Activated naive CD4-positive, alpha-beta T cell treated with anti-CD3 and anti-CD28 coated beads, Interleukin-2, amount 50 U/mL, for 72 hours (primary cell): ENCODE measurements around the gene UBE2Z. TPM values are rescaled to one million over a fixed set of nuclear protein-coding genes. Genes with fewer than 3 reads are reported as not detected.
"Not testable (repeated sequence)": the region's sequence is repeated elsewhere in the genome, so short reads cannot be mapped to it uniquely, and the experiment has no call there.

Experiments
- ATAC-seq, 2 donors: fragments of 150-1000 bp; cut with Tn5 transposase; 2 replicates each; pipeline ENCODE4 v1.10.0; 2021; ENCODE audit warnings: mild to moderate bottlenecking in 2 of 2, moderate library complexity in 2 of 2
- DNase-seq, 2 donors: peaks; one replicate each; pipeline ENCODE4 v3.0.0; 2021 to 2022; ENCODE audit warnings: low spot score in 2 of 2
- H3K27ac Mint-ChIP-seq, 2 donors: one replicate each; pipeline ENCODE4 v1.8.0; 2022; ENCODE audit warnings: mild to moderate bottlenecking in 2 of 2, mixed read lengths in 2 of 2
- H3K36me3 Mint-ChIP-seq, 2 donors: one replicate each; pipeline ENCODE4 v1.8.0; 2022; ENCODE audit warnings: mixed read lengths in 2 of 2
- H3K9me3 Mint-ChIP-seq, 2 donors: one replicate each; pipeline ENCODE4 v1.8.0; 2022; ENCODE audit warnings: mixed read lengths in 2 of 2
- total RNA-seq, 2 donors: library from RNA; stranded (reverse); gene quantifications; one replicate each; pipeline ENCODE4 v1.2.3, GENCODE V29; 2022

UBE2Z gene
- total RNA-seq, 2 donors from 2014 or later: 81.0 to 103 TPM

DNA sequence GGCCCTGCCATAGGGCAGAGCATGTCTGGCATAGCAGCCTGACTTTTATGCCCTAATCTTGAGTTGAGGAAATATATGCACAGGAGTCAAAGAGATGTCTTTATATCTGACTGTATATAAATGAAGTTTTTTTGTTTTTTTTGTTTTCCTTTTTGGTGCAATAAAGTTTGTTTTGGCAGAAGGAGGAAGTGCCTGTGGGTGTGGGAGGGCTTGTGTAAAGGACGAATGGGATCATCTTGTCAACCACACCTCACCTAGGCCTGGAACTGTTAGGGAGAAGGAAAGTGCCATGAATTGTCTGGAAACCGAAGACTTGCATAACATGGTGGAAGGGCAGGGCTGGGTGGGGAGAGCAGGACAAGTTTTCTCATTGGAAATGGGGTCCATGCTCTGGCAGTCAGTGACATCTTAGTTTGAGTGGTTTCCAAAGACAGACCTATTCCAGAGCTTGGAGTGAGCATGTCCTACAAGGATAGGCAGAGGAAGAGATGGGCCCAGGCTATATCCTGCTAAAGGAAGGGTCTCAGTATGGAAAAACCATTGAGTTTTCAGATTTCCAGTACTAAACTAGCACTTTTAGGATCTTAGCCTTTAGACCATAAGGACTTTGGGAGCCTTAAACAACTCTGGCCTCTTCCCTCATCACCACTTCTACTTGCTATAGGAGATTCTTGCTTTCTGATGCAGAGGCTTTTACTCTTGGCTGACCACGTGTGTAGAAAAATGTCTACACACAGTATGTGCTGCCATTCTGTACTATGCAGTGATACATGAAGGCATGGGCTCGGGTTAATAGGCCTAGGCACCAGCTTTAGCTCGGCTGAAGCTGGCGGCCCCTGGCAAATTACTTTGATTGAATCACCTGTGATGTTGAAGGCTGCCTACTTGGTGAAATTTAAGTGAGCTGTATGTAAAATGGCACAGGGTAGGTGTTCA lies 20.9 kb downstream of the UBE2Z start:
- DNase-seq (no peak), ATAC-seq (no peak)
- Mint-ChIP-seq H3K9me3 (no peaks in the 10 kb centered on the region), H3K27ac (peak overlapping the region; percentile 29 to 69), H3K36me3 (peaks cover 0 to 15% of the 10 kb centered on the region in 2 donors)

DNA sequence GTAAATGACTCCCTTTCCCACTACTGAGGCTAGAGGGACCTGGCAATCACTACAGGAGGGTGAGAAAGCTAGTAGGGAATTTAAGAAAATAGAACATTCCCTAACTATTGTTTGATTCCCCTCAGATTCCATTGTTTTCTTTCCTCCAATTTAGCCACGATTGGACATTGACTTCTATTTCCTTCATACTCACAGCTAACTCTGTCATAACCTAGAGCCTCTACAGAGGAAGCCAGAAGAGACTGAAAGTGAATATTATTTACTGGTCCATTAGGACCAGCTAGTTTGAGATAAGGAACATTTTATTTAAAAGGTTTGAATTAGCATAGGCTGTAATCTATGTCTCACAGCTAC lies 21.6 kb downstream of the UBE2Z start:
- DNase-seq: no peak
- no peak for ATAC-seq
- H3K36me3 Mint-ChIP-seq: peaks cover 0 to 15% of the 10 kb centered on the region in 2 donors
- H3K9me3 Mint-ChIP-seq: no peaks in the 10 kb centered on the region
- no peak overlapping the region for H3K27ac Mint-ChIP-seq

DNA sequence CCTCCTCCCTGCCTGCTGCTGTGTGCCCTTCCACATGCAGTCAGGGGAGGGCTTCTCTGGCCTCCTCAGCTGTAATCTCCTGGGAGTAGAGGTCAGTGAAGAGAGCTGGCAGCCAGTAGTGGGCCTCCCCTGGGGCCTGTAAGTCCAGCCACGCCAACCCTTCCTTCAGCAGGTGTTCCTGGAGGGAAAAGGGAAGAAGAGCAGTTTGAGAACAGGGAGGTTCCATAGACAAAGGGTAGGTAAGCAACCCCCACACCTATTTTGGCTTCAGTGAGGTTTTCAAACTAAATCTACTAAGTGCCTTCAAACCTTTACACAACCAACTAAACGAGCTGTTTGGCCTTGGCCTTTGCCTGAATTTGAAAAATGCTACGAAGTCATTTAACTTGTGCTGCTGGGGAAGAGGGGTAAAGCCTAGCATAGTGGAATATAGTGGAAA lies 22.2 kb downstream of the UBE2Z start:
- Mint-ChIP-seq H3K36me3 (peaks cover 0 to 15% of the 10 kb centered on the region in 2 donors), H3K9me3 (no peaks in the 10 kb centered on the region), H3K27ac (peak overlapping the region in 1 of 2 donors; percentile 55)
- ATAC-seq: no peak
- no peak for DNase-seq

DNA sequence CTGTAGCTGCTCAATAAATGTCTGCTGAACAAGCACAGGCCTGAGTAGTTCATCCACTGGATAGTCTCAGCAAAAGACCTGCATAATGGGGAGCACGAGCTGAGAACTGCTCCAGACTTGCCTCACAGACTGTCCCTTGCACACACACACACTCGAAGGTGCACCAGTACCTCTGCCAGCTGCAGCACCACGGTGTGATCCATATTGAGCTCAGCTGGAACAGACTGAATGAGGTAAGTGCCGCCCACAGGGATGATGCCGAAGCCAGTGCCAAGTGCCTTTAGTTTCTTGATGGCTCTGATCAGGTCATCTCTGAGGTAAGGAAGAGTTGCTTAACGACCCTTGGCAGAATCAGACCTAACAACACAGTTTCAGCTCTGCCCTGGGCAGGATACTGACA lies 24.8 kb downstream of the UBE2Z start:
- H3K9me3 Mint-ChIP-seq: no peaks in the 10 kb centered on the region
- DNase-seq (no peak), ATAC-seq (peak in 1 of 2 donors; percentile 26)
- H3K27ac Mint-ChIP-seq: peak overlapping the region in 1 of 2 donors; percentile 57
- H3K36me3 Mint-ChIP-seq: peaks cover 8 to 26% of the 10 kb centered on the region in 2 donors

DNA sequence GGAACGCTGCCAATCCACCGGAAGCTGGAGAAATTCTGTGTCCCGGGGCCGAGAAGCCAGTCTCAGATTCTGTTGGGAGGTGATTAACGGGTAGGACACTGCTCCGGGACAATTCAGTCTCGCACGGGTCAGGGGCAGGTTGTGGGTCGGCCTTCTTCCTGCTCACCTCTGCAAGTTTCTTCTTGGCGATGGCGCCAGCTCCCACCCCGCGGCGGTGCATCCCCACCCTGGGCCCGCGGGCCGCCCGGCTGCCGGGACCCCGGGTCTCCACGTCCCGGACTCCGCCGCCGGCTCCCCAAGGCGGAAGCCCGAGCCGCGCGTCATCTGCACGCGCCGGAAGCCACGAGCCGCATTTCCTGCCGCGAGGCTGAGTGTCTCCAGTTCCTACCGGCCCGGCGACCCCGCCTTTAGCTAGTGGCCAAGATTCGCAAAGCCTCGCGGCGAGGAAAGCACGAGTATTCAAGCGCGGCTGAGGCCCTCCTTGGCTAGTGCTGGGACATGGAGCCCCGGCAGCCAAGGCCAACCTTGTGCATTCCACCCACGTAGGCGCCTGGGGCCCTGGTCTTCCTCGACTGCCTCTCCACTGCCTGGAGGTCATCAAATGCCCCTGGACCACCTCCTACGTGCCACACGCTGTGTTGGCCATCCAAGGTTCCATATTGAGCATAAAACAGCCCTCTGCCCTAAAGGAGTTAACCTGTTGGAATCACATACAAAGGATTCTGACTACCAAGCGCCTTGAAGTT lies 36.5 kb downstream of the UBE2Z start, which contains the start of gene SNF8:
Gene SNF8, minus strand, starts transcription at position 328 of the 746 bp plus-strand sequence. Its CDS starts 108 bp downstream, at position 220.
- peak; percentile 92 to 94 for DNase-seq
- Mint-ChIP-seq H3K9me3 (peaks cover 0 to 4% of the 10 kb centered on the region in 2 donors), H3K36me3 (peaks cover 6 to 14% of the 10 kb centered on the region in 2 donors), H3K27ac (peak within 1 kb of the TSS; percentile 98 to 100)
- peak; percentile 98 to 99 for ATAC-seq

DNA sequence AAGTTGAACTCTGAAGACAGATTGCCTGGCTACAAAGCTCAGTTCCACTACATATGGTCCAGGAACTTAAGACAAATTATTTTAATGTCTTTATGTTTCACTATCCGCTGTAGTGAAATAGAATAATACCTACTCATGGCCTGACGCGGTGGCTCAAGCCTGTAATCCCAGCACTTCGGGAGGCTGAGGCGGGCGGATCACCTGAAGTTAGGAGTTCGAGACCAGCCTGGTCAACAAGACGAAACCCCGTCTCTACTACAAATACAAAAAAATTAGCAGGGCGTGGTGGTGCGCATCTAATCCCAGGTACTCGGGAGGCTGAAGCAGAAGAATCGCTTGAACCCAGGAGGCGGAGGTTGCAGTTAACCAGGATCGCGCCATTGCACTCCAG lies 37.0 kb downstream of the UBE2Z start:
- not testable (repeated sequence) for ATAC-seq, H3K9me3 Mint-ChIP-seq, DNase-seq
- Mint-ChIP-seq H3K36me3 (peaks cover 6 to 14% of the 10 kb centered on the region in 2 donors), H3K27ac (peak overlapping the region; percentile 94 to 98)

DNA sequence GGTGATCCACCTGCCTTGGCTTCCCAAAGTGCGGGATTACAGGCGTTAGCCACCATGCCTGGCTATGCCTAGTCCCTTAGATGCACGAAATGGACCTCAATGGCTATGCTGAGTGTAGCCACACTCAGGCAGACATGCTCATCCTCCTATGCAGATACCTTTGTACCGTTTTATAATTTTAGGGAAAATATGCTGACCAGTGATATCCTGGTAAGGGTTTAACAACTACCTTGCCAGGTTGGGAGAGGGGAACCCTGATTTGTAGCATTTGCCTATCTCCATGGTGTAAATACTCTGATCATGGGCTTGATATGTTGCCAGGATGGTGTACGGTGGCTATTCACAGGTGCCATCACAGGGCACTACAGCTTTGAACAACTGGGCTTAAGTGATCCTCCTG lies 43.4 kb downstream of the UBE2Z start:
- Mint-ChIP-seq H3K36me3 (no peaks in the 10 kb centered on the region), H3K27ac (no peak overlapping the region), H3K9me3 (peaks cover 0 to 4% of the 10 kb centered on the region in 2 donors)
- DNase-seq (no peak), ATAC-seq (no peak)

DNA sequence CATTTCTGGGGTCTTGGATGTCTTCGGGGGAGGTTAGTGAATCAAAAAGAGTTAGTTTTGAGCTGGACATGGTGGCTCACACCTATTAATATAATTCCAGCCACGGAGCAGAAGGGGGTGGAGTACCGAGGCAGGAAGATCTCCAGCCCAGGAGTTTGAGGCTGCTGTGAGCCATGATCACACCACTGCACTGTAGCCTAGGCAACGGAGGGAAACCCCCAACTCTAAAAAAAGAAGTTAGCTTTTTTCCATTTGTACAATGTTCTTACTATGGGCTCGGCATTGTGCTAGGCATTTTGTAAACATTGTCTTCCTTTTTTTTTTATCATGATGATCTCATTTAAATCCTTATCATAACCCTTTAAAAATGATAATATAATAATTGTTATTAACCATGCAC lies 44.7 kb downstream of the UBE2Z start:
- Mint-ChIP-seq H3K36me3 (no peaks in the 10 kb centered on the region), H3K27ac (peak overlapping the region in 1 of 2 donors; percentile 28), H3K9me3 (peaks cover 0 to 2% of the 10 kb centered on the region in 2 donors)
- peak; percentile 44 to 67 for ATAC-seq
- no peak for DNase-seq

DNA sequence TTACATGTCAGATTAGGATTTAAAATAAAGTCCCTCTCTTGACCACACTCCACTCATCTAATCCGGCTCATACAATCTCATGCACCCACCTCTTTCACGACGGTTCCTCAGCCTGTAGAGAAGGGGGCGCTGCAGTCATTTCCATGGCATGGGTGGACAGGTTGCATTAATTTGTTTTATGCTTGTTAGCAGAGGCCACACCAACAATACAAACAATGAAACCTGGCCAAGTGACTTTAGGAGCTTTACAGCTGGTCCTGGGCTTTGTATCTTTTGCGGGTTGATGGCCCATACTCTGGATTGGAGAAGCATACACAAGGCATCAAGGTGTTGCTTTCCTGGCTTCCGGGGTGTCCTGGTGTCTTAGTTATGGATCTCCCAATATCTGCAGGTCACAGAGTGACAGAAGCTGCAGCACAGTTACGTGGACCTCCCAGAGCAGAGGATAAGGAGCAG lies 46.1 kb downstream of the UBE2Z start:
- no peak for DNase-seq
- H3K36me3 Mint-ChIP-seq: no peaks in the 10 kb centered on the region
- H3K9me3 Mint-ChIP-seq: no peaks in the 10 kb centered on the region
- peak in 1 of 2 donors; percentile 32 for ATAC-seq
- no peak overlapping the region for H3K27ac Mint-ChIP-seq

DNA sequence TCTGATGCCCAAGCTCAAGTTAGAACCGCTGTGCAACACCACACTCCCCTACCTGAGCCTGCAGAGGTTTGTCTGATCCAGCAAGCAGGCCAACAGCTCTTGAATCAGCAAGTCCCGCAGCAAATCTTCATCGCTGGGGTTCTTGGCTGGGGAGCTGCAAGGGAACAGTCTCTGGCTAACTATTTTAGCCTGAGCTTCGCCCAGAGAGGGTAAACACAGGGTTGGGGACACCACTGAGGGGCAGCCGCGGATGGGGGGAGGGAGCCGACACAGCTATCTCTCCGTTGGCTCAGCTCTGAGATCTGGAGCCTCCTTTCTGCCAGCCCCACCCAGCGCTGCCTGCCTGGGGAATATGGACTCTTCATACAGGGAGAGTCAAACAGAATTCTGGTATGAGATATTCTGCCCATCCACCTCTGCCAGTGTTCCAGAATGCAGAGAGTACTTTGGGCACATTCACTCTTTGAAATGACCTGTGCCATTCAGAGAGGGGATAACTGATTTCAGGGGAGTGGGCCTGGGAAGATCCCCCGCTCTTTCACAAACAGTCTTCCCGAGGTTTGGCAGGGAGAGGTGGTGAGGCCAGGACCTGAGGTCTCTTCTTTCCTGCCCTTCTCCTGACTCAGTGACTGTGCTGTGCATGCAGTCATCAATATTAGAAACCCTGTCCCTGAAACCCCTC lies 52.8 kb downstream of the UBE2Z start:
- H3K36me3 Mint-ChIP-seq: no peaks in the 10 kb centered on the region
- no peak overlapping the region for H3K27ac Mint-ChIP-seq
- H3K9me3 Mint-ChIP-seq: no peaks in the 10 kb centered on the region

DNA sequence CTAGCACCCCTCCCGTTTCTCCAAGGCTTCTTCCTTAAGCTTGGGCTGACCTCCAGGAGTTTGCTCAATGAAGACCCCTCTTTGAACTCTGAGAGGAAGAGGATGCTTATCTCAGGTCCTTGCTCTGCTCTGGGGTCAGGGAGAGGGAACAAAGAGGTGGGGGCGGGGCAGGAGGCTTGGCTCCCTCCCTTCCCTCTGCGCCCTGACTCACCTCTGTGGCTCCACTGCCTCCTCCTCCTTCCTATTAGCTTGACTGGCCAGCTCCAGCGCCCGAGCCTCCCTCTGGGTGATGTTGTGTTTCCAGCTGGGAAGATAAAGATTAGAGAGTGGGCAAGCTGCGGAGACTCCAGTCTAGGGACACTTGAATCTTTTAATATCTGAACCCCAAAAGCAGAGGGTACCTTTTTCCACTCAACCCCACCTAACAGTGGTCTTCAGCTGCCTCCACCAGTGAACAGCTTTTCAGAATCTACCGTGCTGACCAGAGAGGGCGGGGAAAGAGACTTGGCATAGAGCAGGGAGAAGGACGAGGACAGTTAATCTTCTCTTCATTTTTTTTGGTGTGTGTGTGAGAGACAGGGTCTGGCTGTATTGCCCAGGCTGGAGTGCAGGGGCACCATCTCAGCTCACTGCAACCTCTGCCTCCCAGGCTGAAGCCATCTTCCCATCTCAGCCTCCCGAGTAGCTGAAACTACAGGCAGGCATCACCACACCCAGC lies 53.5 kb downstream of the UBE2Z start:
- DNase-seq: no peak

More for the DNA sequence above, 52.8 kb downstream of the UBE2Z start:
- DNase-seq (no peak), ATAC-seq (no peak)

DNA sequence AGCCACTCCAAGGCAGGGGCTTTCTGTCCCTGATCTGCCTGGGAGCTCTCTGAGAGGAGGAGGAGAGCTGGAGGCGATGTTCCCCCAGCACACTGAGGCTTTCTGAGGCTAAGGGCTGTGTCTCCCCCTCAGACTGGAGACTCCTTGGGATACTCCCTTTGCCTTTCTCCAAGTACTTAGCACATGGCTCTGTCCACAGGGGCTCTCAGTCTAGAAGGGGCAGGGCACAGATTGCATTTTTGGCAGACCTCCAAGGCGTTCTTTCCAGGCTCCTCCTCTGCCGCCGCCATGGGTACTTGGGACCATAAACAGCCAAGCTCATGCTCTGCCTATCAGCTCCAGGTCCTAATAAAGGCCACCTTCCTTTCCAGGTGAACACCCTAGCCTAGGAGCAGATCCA lies 62.0 kb downstream of the UBE2Z start:
- Mint-ChIP-seq H3K9me3 (no peaks in the 10 kb centered on the region), H3K36me3 (no peaks in the 10 kb centered on the region), H3K27ac (no peak overlapping the region)
- ATAC-seq (no peak), DNase-seq (no peak)

More for the DNA sequence above, 53.5 kb downstream of the UBE2Z start:
- no peaks in the 10 kb centered on the region for H3K36me3 Mint-ChIP-seq
- no peaks in the 10 kb centered on the region for H3K9me3 Mint-ChIP-seq
- ATAC-seq: no peak
- H3K27ac Mint-ChIP-seq: no peak overlapping the region

DNA sequence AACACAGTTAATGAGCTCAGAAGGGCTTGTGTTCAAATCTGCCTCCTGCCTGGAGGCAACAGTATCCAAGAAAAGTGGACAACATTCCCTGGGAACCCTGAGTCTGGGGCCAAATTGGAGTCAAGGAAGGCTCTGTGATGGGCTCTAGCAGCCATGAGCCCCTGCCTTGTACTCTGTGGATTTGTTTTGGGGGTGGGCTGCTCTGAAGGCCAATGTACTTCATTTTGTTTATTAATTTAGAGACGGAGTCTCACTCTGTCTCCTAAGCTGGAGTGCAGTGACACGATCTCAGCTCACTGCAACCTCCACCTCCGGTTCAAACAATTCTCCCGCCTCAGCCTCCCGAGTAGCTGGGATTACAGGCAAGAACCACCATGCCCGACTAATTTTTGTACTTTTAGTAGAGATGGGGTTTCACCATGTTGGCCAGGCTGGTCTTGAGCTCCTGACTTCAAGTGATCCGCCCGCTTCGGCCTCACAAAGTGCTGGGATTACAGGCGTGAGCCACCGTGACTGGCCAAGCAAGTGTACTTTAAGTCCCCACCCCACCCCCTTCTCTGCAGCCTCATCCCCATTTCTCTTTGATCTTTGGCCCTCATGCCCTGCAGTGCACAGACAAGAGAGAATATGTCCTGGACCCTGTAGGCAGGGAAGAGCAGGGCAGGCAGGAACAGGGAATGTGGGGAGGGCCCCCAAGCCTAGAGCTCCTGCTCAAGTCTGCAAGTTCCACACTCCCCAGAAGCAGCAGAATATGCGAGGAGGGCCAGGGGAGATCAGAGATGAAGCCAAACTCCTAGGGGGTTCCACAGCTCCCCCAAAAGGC lies 62.9 kb downstream of the UBE2Z start:
- no peak for DNase-seq
- Mint-ChIP-seq H3K27ac (no peak overlapping the region), H3K9me3 (no peaks in the 10 kb centered on the region), H3K36me3 (no peaks in the 10 kb centered on the region)
- ATAC-seq: no peak

DNA sequence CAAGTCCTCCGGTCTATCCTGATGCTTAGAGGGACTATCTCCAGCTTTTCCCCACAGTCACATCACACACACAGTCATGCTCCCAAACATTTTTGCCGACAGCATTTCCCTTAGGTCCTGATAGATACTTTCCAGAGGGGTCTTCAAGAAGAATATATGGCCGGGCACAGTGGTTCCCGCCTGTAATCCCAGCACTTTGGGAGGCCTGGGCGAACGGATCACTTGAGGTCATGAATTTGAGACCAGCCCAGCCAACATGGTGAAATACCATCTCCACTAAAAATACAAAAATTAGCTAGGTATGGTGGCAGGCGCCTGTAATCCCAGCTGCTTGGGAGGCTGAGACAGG lies 64.5 kb downstream of the UBE2Z start:
- Mint-ChIP-seq H3K36me3 (no peaks in the 10 kb centered on the region), H3K9me3 (no peaks in the 10 kb centered on the region), H3K27ac (no peak overlapping the region)
- no peak for DNase-seq
- no peak for ATAC-seq

DNA sequence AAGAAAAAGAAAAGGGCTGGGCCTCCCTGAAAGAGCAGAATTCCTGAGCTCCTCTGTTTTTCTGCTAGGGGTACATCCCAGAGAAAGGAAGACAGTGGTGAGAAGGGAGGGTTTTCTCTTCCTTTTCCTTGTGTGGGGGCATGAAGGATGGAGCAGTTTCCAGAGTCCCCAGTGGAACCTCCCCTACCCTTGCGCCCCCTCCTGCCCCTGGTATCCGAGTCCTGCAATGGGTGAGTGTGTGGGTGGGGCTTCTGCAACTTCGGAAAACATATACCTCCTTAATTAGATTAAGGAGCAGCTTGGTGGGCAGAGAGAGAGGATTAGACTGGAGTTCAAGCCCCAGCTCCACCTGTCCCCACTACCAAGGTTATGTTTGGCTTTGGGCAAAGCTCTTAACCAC lies 65.6 kb downstream of the UBE2Z start:
- no peak for ATAC-seq

More for the DNA sequence above, 65.6 kb downstream of the UBE2Z start:
- H3K36me3 Mint-ChIP-seq: no peaks in the 10 kb centered on the region
- no peak overlapping the region for H3K27ac Mint-ChIP-seq
- no peaks in the 10 kb centered on the region for H3K9me3 Mint-ChIP-seq
- DNase-seq: no peak
